ENCODE data around the gene CYP2A13.

DNA sequence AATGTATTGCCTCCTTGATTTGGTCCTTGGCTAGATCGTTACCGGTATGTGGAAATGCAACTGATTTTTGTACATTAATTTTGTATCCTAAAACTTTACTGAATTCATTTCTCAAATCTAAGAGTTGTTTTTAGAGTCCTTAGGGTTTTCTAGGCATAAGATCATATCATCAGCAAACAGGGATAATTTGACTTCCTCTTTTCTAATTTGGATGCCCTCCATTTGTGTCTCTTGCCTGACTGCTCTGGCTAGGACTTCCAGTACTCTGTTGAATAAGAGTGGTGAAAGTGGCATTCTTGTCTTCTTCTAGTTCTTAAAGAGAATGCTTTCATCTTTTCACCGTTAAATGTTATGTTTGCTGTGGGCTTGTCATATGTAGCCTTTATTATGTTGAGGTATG is 12.0 kb upstream of the CYP2A13 start:
- TF ChIP-seq POLR2A (IDR thresholded peaks at IDR 0.05) = no peak
- TF ChIP-seq, protein P1, sequence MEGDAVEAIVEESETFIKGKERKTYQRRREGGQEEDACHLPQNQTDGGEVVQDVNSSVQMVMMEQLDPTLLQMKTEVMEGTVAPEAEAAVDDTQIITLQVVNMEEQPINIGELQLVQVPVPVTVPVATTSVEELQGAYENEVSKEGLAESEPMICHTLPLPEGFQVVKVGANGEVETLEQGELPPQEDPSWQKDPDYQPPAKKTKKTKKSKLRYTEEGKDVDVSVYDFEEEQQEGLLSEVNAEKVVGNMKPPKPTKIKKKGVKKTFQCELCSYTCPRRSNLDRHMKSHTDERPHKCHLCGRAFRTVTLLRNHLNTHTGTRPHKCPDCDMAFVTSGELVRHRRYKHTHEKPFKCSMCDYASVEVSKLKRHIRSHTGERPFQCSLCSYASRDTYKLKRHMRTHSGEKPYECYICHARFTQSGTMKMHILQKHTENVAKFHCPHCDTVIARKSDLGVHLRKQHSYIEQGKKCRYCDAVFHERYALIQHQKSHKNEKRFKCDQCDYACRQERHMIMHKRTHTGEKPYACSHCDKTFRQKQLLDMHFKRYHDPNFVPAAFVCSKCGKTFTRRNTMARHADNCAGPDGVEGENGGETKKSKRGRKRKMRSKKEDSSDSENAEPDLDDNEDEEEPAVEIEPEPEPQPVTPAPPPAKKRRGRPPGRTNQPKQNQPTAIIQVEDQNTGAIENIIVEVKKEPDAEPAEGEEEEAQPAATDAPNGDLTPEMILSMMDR (IDR thresholded peaks at IDR 0.05) = no peak
